ENCODE measurements around the gene LILRB5. TPM values are rescaled to one million over a fixed set of nuclear protein-coding genes. Genes with fewer than 3 reads are reported as not detected.
"Not testable (repeated sequence)": the region's sequence is repeated elsewhere in the genome, so short reads cannot be mapped to it uniquely, and the experiment has no call there.

The LILRB5 gene
- total and polyA plus RNA-seq, 2 of the 8 experiments (the other 6 are each of a cell fraction or from before 2014, with no cell fraction given): 0.05 TPM; not detected in 1

DNA sequence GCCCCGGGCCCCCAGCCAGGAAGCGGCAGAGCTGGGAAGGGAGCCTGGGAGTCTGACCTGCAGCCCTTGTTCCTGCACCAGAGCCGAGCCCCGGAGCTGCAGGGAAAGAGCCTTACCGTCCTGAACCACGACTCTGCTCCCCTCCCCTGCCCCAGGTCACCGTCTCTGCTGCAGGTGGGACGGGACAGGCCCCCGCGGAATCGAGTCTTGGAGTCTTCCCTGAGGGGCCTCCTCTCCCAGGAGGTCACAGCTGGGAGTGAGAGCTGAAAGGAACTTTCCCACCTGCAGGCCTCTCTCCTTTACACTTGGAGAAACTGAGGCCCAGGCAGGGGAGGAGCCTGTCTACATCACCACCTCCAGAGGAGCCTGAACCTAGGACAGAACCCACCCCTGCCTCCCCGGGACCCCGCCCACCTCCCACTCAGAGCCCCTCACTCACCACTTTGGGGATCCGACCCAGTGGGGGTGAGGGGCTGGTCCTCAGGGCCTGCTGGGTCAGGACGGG, 20.1 kb upstream of the LILRB5 start:
- 80% methylated on average over 1 of the region's 15 CpGs; no CpG with 5 or more reads in 1 of the 2 experiments for WGBS, 2 experiments (ENCODE audit: extremely low coverage in 1 of 2, insufficient coverage in 1 of 2, insufficient read length in 1 of 2, insufficient replicate concordance in 2 of 2, low coverage in 1 of 2, low lambda C conversion rate in 2 of 2, missing lambda C conversion rate in 1 of 2)
- not testable (repeated sequence) for H2BK20ac ChIP-seq (ENCODE audit: low read length)
- POLR2A ChIA-PET (ENCODE audit: partially characterized antibody): interaction anchor here (1.1 to 1.2 kb wide), 2 partner anchors 68 to 76 kb away, joined by 3 read pairs; partner anchors contain the start of gene RPS9

More for the DNA sequence above, 20.1 kb upstream of the LILRB5 start:
- H2BK5ac ChIP-seq (ENCODE audit: low read depth, low read length); H3K79me1 ChIP-seq (ENCODE audit: low read depth, low read length); H2BK12ac ChIP-seq (ENCODE audit: low read depth, low read length); H3K56ac ChIP-seq (replicated peaks; ENCODE audit: insufficient read length, low read depth, low read length); H3K27me3 ChIP-seq (replicated peaks in 1 of 4; ENCODE audit: control insufficient read depth in 3 of 4, extremely low read depth in 1 of 4, insufficient read depth in 3 of 4, low read length in 3 of 4); DNase-seq (ENCODE audit: low read depth in 1 of 2, low spot score in 2 of 2); H2AFZ ChIP-seq (ENCODE audit: low read length); H3K4ac ChIP-seq (replicated peaks; ENCODE audit: insufficient read length, low read depth, low read length); H3K4me1 ChIP-seq (replicated peaks in 1 of 4; ENCODE audit: control insufficient read depth in 3 of 4, insufficient read depth in 4 of 4, low read length in 3 of 4); H2BK120ac ChIP-seq (replicated peaks; ENCODE audit: low read depth, low read length); H4K20me1 ChIP-seq (replicated peaks in 1 of 2; ENCODE audit: control insufficient read depth in 1 of 2, insufficient read depth in 2 of 2, low read length in 2 of 2); H3K18ac ChIP-seq (ENCODE audit: extremely low read depth, low read length); H2BK15ac ChIP-seq (ENCODE audit: low read length); H3K36me3 ChIP-seq (ENCODE audit: control insufficient read depth in 2 of 4, insufficient read depth in 4 of 4, low read length in 3 of 4); H3K23me2 ChIP-seq (ENCODE audit: low read depth, low read length); H3K9me3 ChIP-seq (ENCODE audit: insufficient read depth in 2 of 2, low read depth in 1 of 2, low read length in 1 of 2); H3K79me2 ChIP-seq (ENCODE audit: control insufficient read depth in 1 of 2, insufficient read depth in 2 of 2, low read length in 2 of 2); H4K91ac ChIP-seq (replicated peaks; ENCODE audit: insufficient read length, low read length); H4K8ac ChIP-seq (ENCODE audit: extremely low read depth, insufficient read depth, low read length); FAIRE-seq; H3K23ac ChIP-seq (ENCODE audit: insufficient read length); H3K9ac ChIP-seq (replicated peaks in 1 of 4; ENCODE audit: extremely low read depth in 1 of 4, low read depth in 3 of 4, low read length in 3 of 4); H3K4me3 ChIP-seq (ENCODE audit: extremely low read depth in 1 of 4, insufficient read depth in 2 of 4, low read depth in 3 of 4, low read length in 4 of 4); H2AK5ac ChIP-seq (ENCODE audit: low read depth, low read length); H3K4me2 ChIP-seq (ENCODE audit: insufficient read depth in 1 of 2, low read depth in 2 of 2, low read length in 2 of 2); H3K14ac ChIP-seq (ENCODE audit: insufficient read length); H4K5ac ChIP-seq (ENCODE audit: insufficient read length, low read depth, low read length); H3K27ac ChIP-seq (ENCODE audit: low read depth, low read length): not testable (repeated sequence)
- CTCF ChIA-PET (ENCODE audit: partially characterized antibody): interaction anchor here (5.9 kb wide), 1 partner anchor 11 kb away, joined by 31 read pairs; no protein-coding TSS in a partner anchor

Data from H1 (cell line).